GM18502 (cell line): ENCODE measurements around the gene TMEM266.
A peak's percentile ranks its signal among the peaks of the same experiment; 100 is the strongest.

Experiments used
- ATAC-seq: cut with Tn5 transposase; IDR thresholded peaks from one replicate; pipeline ENCODE4 v1.9.1; 2021; ENCODE audit warnings: mild to moderate bottlenecking; ENCODE audit not compliant: unreplicated experiment, poor library complexity

The TMEM266 gene

DNA sequence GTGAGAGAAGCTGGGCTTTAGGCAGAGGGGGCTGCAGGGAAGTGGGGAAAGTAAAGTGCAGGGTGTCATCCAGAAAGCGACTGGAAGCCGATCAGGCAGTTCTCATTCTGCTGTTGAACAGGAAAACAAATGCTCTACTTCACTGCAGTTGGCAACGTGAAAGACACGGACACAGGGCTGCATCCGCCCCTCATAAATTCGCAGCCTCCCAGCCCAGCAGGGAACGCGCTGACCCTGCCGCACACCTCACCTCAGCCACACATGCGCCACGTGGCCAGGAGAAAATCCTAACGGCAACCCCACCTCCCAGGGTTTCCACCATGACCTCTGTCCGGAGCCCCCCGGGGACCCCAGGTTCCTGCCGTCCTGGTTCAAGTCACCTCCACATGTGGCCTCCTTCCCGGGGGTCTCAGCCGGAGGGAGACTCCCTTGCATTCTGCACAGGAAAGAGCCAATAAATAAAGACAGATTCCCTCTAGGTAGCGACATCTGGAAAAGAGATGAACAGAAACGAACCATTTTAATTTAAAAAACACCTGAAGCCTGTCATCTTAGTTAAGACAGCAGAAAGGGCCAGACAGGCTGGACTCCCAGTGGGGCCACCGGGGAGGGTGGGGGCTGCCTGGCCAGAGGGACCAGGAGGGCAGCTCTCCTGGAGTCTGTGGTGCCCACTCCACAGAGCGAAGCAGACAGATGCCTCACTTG, 118.7 kb downstream of the TMEM266 start:
- ATAC-seq, result no peak

DNA sequence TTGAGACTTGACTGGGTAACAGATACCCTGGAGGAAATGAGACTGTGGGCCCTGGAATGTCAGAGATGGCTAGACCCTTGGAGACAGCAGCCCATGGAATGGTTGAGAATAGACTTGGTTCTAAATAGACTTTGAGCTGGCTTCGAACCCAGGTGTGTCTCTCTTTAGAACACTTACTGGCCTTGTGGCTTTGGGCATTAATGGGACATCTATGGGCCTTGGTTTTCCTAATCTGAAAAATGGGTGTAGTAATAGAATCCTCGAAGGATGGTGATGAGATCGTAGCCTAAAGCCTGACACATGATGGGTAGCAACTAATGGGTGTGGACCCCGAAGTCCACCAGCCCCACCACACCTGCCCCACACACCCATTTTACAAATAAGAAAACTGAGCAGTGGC, 119.2 kb downstream of the TMEM266 start:
- no peak for ATAC-seq

DNA sequence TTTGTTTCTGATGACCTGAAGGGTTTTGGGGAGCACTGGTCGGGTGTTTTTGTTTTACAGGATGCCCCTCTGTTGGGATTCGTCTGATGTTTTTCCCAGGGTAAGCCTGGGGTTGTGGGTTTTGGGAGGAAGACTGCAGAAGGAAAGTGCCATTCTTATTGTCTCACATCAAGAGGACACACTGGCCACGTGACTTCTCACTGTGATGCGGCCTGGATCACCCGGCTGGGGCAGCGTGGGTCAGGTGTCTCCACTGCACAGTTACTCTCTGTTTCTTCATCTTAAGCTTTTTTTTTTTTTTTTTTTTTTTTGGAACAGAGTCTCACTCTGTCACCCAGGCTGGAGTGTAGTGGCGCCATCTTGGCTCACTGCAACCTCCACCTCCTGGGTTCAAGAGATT, 120.5 kb downstream of the TMEM266 start:
- ATAC-seq, result no peak

DNA sequence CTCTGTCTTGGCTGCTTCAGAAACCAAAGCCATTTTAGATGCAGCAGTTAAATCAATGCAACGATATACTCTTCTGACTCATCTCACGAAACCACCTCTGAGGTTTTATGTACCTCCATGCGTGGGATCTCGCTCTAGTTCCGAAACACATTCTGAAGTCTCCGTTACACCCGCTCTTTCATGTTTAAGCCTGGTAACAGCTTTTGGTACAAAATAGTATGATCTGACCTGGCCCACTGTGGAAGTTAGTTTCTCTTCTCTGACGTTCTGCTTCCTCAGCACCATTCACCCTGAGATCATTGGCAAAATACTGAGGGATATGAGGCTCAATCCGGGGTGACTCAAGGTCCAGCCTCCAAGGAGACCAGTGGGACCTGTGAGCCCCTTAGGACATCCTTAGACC, 121.9 kb downstream of the TMEM266 start:
- peak; percentile 66 for ATAC-seq

- ATAC-seq, result no peak
These were observed 124.3 kb downstream of the TMEM266 start for GRCh38 chr15:76183930-76184649.

- no peak for ATAC-seq
These were observed 124.9 kb downstream of the TMEM266 start for GRCh38 chr15:76184650-76185035.

GRCh38 chr15:76185716-76186115, 125.9 kb downstream of the TMEM266 start:
- ATAC-seq, result no peak

DNA sequence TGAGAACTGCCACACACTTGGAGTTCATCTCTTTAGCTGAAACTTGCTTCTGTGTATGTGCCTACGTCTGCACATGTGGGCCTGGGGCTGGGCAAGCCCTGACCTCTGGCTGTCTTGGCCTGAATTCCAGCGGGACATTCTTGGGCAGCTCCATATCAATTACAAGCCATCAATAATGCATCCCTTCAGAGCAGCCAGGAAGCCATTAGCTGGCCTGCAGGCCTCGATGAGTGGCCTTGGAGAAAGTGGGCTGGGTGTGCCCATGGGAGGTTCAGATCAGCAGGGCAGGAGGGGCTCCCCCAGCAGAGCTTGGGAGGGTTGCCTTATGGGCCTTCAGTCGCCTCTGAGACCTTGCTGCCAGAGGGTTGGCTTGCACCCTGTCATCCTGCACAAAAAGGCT, 127.4 kb downstream of the TMEM266 start:
- no peak for ATAC-seq

- no peak for ATAC-seq
These were observed 129.3 kb downstream of the TMEM266 start for GRCh38 chr15:76189106-76189505.

- no peak for ATAC-seq
These were observed 130.3 kb downstream of the TMEM266 start for GRCh38 chr15:76190070-76190564.

DNA sequence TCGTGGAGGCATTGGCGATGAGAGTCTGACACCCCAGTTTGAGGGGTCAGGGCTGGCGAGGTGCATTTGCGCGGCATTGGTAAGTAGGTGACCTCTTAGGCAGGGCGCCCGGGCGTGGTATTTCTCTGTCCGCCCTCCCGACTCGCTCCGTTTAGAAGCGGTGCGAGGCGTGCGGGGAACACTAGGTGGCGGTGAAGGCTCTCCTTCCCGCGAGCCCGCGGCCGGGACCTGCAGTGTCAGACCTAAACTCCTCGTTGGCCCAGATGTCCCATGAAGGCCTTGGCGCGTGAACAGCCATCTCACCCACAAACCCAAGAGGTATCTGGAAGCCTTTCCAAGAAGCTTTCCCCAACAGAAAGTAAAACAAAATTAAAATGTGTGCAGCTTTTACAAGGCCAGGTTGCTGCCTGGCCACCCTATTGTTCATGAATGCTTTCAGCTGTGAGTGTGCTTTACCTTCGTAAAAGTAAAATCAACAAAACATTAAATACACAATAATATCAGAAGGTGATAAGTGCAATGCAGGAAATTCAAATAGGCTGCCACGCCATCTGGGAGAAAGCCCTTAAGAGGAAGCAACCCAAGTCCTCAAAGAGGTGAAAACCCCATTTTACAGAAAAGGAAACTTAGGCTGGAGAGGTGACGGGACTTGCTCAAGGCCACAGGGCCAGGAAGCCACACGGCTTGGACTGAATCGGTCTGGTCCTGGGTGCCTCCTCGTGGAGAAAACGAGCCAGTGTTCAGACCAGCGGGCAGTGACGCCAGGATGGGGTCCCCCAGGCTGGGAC, 131.2 kb downstream of the TMEM266 start:
- peak; percentile 81 for ATAC-seq

DNA sequence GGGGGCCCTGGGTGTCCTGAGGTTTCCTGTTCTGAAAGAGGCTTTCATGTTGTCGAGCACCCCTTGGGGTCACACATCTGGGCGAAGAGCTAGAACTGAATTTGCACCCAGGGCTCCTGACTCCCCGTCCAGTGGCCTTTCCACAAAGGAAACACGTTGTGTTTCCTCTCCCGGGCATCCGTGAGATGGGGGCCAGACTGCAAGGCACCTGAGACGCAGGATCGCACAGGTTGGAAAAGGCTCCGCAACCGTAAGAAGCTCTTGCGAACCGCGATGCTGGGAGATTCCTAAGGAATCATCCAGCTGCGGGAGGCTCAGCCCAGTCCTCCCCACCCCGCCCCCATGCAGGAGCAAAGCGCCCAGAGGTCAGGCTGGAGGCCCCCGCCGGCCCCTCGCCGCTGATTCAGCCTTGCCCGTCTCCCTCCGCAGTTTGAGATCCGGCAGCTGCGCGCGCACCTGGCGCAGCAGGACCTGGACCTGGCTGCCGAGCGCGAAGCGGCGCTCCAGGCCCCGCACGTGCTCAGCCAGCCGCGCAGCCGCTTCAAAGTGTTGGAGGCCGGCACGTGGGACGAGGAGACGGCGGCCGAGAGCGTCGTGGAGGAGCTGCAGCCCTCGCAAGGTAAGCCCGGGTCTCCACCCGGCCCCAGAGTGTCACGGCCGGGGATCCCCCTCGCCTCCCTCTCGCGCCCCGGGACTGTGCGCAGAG, 131.9 kb downstream of the TMEM266 start:
- ATAC-seq, result no peak

DNA sequence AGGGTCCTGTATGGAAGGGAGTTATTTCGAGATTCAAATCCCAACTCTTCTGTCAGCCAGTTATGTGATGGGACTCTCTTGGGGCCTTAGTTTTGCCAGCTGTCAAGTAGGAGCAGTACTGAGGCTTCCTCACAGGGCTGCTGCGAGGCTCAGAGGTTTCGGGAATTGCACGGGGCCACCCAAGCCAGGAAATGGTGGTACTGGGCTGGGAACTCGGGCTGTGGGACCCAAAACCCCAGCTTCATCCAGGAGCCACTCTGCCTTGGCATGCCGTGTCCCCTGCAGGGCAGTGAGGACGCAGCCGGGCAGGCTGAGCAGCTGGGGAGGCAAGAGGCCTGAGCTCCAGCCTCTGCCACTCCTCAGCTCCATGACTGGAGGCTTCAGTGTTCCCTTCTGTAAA, 132.9 kb downstream of the TMEM266 start:
- ATAC-seq, result no peak

GRCh38 chr15:76193934-76194333, 134.1 kb downstream of the TMEM266 start:
- no peak for ATAC-seq

GRCh38 chr15:76195506-76196268, 135.9 kb downstream of the TMEM266 start:
- no peak for ATAC-seq

DNA sequence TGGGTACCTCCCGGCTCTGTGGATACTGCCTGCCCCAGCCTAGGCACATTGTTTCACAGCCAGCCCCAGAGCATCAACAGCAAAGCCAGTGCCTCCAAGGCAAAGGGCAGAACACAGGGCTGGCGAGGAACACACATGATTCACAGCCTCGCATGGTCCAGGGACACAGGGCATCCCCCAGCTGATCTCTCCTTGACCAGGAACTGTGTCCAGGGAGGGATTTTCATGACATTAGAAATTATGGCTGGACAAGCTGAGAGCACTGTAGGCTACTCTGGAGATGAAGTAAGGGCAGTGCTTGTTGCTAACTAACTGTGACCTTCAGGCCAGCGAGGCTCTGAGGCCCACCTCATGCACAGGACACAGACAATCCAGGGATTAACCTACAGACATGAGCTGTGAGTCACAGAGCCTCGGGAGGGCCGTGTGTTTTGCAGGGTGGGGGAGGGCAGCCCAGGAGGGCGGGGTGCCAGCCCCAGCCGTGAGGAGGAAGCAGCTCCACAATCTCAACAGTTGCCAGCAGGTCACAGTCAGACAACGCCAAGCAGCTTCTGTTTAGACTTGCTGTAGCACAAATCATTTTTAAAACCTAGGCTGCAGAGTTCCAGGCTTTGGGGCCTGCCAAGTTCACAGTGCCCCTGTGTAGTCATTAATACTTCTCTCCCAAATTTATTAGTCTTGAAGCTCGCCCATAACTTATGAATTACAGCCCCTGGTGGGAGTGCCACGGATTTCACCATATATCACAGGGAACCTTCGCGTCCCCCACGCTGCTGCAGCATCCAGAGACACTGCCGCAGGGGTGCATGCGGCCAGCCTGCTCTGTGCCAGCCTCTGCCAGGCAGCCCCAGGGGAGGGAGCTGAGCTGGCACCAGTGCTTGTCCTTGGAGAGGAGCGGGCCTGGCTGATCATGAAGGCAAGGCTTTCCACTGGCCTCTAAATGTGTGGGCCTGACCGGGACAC, 136.8 kb downstream of the TMEM266 start:
- ATAC-seq, result no peak

GRCh38 chr15:76197703-76198455, 138.1 kb downstream of the TMEM266 start:
- ATAC-seq, result no peak
